PC-3 (cell line): Measurements from ENCODE around the gene CNTD1. TPM values are rescaled to one million over a fixed set of nuclear protein-coding genes. Genes with fewer than 3 reads are reported as not detected.

Experiments used
- ATAC-seq: fragments of 200-7000 bp; cut with Tn5 transposase; 2 replicates; pipeline ENCODE4 v1.9.1; 2020; ENCODE audit warnings: mild to moderate bottlenecking, moderate library complexity
- BruUV-seq: library from RNA; stranded (reverse); fragments of 400-500 nt; replicated peaks from 2 replicates; lab custom pipeline; 2021; lab: Mats Ljungman, UMichigan
- CTCF ChIA-PET: fragments of 300-600 bp; sonication (Branson Sonifier 250); formaldehyde crosslinking; loops from one replicate; lab custom pipeline; 2022; ENCODE audit warnings: antibody characterized with exemption; lab: Charles Lee
- POLR2A ChIA-PET: fragments of 300-600 bp; sonication (Branson Sonifier 250); formaldehyde crosslinking; loops from one replicate; lab custom pipeline; 2022; ENCODE audit warnings: antibody characterized with exemption; ENCODE audit not compliant: unreplicated experiment; lab: Charles Lee
- DNase-seq: peaks from one replicate; pipeline ENCODE4 v3.0.0-alpha.2; 2015
- H2AFZ ChIP-seq: fragments of 300-600 bp; sonication (generic); 2 replicates; pipeline ENCODE4 v1.6.0; 2016; ENCODE audit warnings: antibody characterized with exemption, low read length
- H3F3A ChIP-seq: fragments of 300-600 bp; sonication (generic); one replicate; pipeline ENCODE4 v1.6.0; 2017; ENCODE audit warnings: antibody characterized with exemption, low read length, control low read depth, mild to moderate bottlenecking; ENCODE audit not compliant: unreplicated experiment
- H3K27ac ChIP-seq: fragments of 300-600 bp; sonication (generic); 2 replicates; pipeline ENCODE4 v1.5.1; 2016; ENCODE audit warnings: mild to moderate bottlenecking, low read length
- H3K27me3 ChIP-seq: fragments of 300-600 bp; sonication (generic); 2 replicates; pipeline ENCODE4 v1.6.1; 2016; ENCODE audit warnings: low read length, mixed read lengths
- H3K36me3 ChIP-seq: fragments of 300-600 bp; sonication (generic); 2 replicates; pipeline ENCODE4 v1.6.1; 2016; ENCODE audit warnings: low read depth, mixed run types, low read length, mixed read lengths
- H3K4me1 ChIP-seq: fragments of 300-600 bp; sonication (generic); 2 replicates; pipeline ENCODE4 v1.5.1; 2016; ENCODE audit warnings: low read length; ENCODE audit not compliant: insufficient read depth
- H3K4me2 ChIP-seq: fragments of 300-600 bp; sonication (generic); 2 replicates; pipeline ENCODE4 v1.6.0; 2016; ENCODE audit warnings: low read length
- H3K4me3 ChIP-seq: fragments of 300-600 bp; sonication (generic); 2 replicates; pipeline ENCODE4 v1.5.1; 2016; ENCODE audit warnings: mild to moderate bottlenecking, low read length, mixed read lengths
- H3K79me2 ChIP-seq: fragments of 300-600 bp; sonication (generic); 2 replicates; pipeline ENCODE4 v1.6.1; 2017; ENCODE audit warnings: low read length, mixed read lengths
- H3K9ac ChIP-seq: fragments of 300-600 bp; sonication (generic); 2 replicates; pipeline ENCODE4 v1.6.0; 2016; ENCODE audit warnings: mild to moderate bottlenecking, low read length
- H3K9me2 ChIP-seq: fragments of 300-600 bp; sonication (generic); replicated peaks from 2 replicates; pipeline ENCODE4 v1.6.1; 2016; ENCODE audit warnings: mixed run types, low read length, mixed read lengths
- H3K9me3 ChIP-seq: fragments of 300-600 bp; sonication (generic); 2 replicates; pipeline ENCODE4 v1.6.1; 2016; ENCODE audit warnings: low read length, mixed read lengths
- H4K20me1 ChIP-seq: fragments of 300-600 bp; sonication (generic); 2 replicates; pipeline ENCODE4 v1.6.1; 2016; ENCODE audit warnings: low read length, mixed read lengths
- EZH2 ChIP-seq: fragments of 300-600 bp; sonication (generic); IDR thresholded peaks from one replicate; pipeline ENCODE4 v1.6.1; 2017; ENCODE audit warnings: antibody characterized with exemption, mild to moderate bottlenecking, low read length; ENCODE audit not compliant: unreplicated experiment
- EZH2phosphoT487 ChIP-seq: fragments of 300-600 bp; sonication (generic); IDR thresholded peaks from 2 replicates; pipeline ENCODE4 v1.6.1; 2018; ENCODE audit warnings: mild to moderate bottlenecking, antibody characterized with exemption, low read length, borderline replicate concordance
- intact Hi-C: fragments of 100-400 bp; cut with micrococcal nuclease; formaldehyde crosslinking; loops from 2 replicates; pipeline ENCODE4 v1.9.0; 2023
- total RNA-seq: library from RNA; depleted of rRNA; stranded (reverse); fragments of >200 nt; gene quantifications from 2 replicates; pipeline ENCODE4 v1.2.3, GENCODE V29; 2014
- TF ChIP-seq, protein P1 (sequence below): fragments of 300-600 bp; sonication (generic); conservative IDR thresholded peaks from 2 replicates; pipeline ENCODE4 v1.5.1; 2017; ENCODE audit warnings: antibody characterized with exemption, low read depth, mild to moderate bottlenecking, low read length

The CNTD1 gene
- total RNA-seq, 1 experiment from 2014 or later, result not detected

DNA sequence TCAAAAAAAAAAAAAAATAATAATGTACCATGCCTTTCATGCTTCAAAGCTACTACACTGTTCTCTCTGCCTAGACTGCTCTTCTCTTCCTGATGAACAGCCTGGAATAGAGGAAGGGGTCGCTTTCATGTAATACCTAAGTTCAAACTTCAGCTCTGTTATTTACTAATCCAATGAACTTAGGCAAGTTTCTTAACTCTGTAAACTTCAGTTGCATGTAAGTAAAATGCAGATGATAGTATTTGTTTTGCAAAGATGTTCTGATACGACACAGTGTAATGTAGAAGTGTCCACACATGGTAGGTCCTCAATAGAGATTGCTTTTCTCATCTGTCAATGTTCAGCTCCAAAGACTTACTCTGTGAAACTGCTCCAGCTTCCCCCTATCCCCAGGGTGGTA lies 6.7 kb upstream of the CNTD1 start:
- ATAC-seq, result no peak
- Histone ChIP-seq H2AFZ (no peak overlapping the region), H3K9me3 (no peaks in the 10 kb centered on the region), H3K9me2 (no peaks in the 10 kb centered on the region), H3K27ac (no peak overlapping the region), H3K4me1 (peaks cover 3% of the 10 kb centered on the region), H3K9ac (no peak overlapping the region), H3K27me3 (no peaks in the 10 kb centered on the region), H3K79me2 (0 out of 2 replicates have a peak, but pooled peaks cover 4% of the 10 kb centered on the region), H3K4me3 (no peak overlapping the region), H4K20me1 (no peaks in the 10 kb centered on the region), H3F3A (no peaks in the 10 kb centered on the region), H3K4me2 (no peak overlapping the region), H3K36me3 (peaks cover 24% of the 10 kb centered on the region; the same call in 1 of the 2 replicates)
- no peak for DNase-seq
- TF ChIP-seq, protein P1, sequence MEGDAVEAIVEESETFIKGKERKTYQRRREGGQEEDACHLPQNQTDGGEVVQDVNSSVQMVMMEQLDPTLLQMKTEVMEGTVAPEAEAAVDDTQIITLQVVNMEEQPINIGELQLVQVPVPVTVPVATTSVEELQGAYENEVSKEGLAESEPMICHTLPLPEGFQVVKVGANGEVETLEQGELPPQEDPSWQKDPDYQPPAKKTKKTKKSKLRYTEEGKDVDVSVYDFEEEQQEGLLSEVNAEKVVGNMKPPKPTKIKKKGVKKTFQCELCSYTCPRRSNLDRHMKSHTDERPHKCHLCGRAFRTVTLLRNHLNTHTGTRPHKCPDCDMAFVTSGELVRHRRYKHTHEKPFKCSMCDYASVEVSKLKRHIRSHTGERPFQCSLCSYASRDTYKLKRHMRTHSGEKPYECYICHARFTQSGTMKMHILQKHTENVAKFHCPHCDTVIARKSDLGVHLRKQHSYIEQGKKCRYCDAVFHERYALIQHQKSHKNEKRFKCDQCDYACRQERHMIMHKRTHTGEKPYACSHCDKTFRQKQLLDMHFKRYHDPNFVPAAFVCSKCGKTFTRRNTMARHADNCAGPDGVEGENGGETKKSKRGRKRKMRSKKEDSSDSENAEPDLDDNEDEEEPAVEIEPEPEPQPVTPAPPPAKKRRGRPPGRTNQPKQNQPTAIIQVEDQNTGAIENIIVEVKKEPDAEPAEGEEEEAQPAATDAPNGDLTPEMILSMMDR, result no peak
- TF ChIP-seq EZH2 (no peak), EZH2phosphoT487 (no peak)
- ChIA-PET POLR2A (no interaction called here), CTCF (no interaction called here)
- intact Hi-C loops, result no loop called here
- BruUV-seq, result no TSS peak

DNA sequence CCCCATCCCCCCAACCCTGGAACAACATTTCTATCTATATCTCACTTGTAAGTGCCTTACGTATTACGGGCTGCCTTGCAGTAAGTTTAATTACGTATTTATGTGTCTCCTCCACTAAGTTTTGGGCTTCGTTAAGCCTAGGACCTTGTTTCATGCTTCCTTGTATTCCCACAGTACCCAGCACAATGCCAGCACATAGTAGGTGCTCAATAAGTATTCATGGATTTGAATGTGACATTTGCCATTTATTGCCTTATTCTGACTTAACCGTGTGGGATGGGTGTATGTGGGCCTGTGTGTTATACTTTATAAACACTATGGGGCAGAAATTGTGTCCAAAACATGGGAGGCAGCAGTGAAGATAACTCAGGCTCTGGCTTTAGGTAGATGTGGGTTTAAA lies 6.1 kb upstream of the CNTD1 start:
- H3K4me1 ChIP-seq, result peaks cover 9% of the 10 kb centered on the region
- H3K27ac ChIP-seq, result no peak overlapping the region
- TF ChIP-seq EZH2 (no peak), EZH2phosphoT487 (no peak)
- TF ChIP-seq, protein P1, result no peak
- DNase-seq, result no peak
- H3K9me3 ChIP-seq, result no peaks in the 10 kb centered on the region
- intact Hi-C loops, result no loop called here
- ATAC-seq, result no peak
- POLR2A ChIA-PET, result no interaction called here
- BruUV-seq, result no TSS peak
- no peaks in the 10 kb centered on the region for H3K27me3 ChIP-seq
- no peak overlapping the region for H2AFZ ChIP-seq
- CTCF ChIA-PET, result no interaction called here
- no peaks in the 10 kb centered on the region for H3F3A ChIP-seq
- no peaks in the 10 kb centered on the region for H3K9me2 ChIP-seq
- no peaks in the 10 kb centered on the region for H4K20me1 ChIP-seq
- no peak overlapping the region for H3K9ac ChIP-seq
- no peak overlapping the region for H3K4me2 ChIP-seq
- H3K36me3 ChIP-seq, result peaks cover 20% of the 10 kb centered on the region; the same call in 1 of the 2 replicates
- H3K4me3 ChIP-seq, result no peak overlapping the region
- H3K79me2 ChIP-seq, result 0 out of 2 replicates have a peak, but pooled peaks cover 5% of the 10 kb centered on the region

DNA sequence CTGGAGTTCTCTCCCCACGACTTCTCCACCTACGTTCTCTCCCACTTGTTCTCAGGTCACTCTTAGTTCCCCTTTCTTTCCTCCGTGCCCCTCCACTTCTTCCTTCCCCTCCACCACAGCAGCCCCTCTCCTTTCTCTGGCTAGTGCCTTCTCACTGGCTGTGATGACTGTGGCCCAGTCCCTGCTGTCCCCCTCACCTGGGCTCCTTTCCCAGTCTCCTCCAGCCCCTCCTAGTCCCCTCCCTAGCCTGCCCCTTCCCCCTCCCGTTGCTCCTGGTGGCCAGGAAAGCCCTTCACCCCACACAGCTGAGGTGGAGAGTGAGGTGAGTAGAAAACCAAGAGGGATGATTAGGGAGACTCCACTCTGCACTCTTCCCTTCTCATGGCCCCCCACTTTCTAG lies 3.6 kb upstream of the CNTD1 start:
- intact Hi-C loops, result no loop called here
- Histone ChIP-seq H3K79me2 (peaks cover 11% of the 10 kb centered on the region; the same call in 1 of the 2 replicates), H3K27ac (no peak overlapping the region), H4K20me1 (no peaks in the 10 kb centered on the region), H2AFZ (no peak overlapping the region), H3K36me3 (peaks cover 3% of the 10 kb centered on the region; the same call in 1 of the 2 replicates), H3K4me3 (no peak overlapping the region), H3K4me1 (peaks cover 14% of the 10 kb centered on the region), H3K9me2 (no peaks in the 10 kb centered on the region), H3F3A (no peaks in the 10 kb centered on the region), H3K9me3 (no peaks in the 10 kb centered on the region), H3K9ac (no peak overlapping the region), H3K27me3 (no peaks in the 10 kb centered on the region), H3K4me2 (no peak overlapping the region)
- no TSS peak for BruUV-seq
- TF ChIP-seq EZH2phosphoT487, result no peak
- TF ChIP-seq, protein P1, result no peak
- TF ChIP-seq EZH2, result no peak
- ATAC-seq (no peak), DNase-seq (no peak)
- CTCF ChIA-PET, result no interaction called here
- POLR2A ChIA-PET, result interaction anchor here (0.6 to 1.1 kb wide), 3 partner anchors 12 to 217 kb away, joined by 3 to 9 read pairs (median 6); no protein-coding TSS in a partner anchor
